ENCODE measurements around the gene RIMS3.

DNA sequence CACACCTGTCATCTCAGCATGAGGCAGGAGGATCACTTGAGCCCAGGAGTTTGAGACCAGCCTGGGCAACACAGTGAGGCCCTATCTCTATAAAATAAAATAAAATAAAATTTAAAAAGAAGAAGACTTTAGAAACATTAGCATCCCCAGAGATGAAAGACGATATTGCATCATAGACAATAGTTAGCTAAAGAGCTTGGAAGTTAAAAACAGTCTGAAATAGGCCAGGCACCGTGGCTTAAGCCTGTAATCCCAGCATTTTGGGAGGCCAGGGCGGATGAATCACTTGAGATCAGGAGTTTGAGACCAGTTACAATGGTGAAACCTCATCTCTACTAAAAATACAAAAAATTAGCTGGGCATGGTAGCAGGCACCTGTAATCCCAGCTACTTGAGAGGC, 59.3 kb downstream of the RIMS3 start:
- TF ChIP-seq CTCF (IDR thresholded peaks at IDR 0.05; ENCODE audit: poor library complexity, severe bottlenecking) (no peak), REST (IDR thresholded peaks at IDR 0.05; ENCODE audit: borderline replicate concordance) (no peak), POLR2AphosphoS5 (IDR thresholded peaks at IDR 0.05) (no peak), EP300 (conservative IDR thresholded peaks at IDR 0.05; ENCODE audit: poor library complexity, severe bottlenecking) (no peak), MXI1 (conservative IDR thresholded peaks at IDR 0.05; ENCODE audit: poor library complexity, severe bottlenecking) (no peak)

Data from neural cell (in vitro differentiated cells).